ENCODE data around the gene VOPP1. TPM values are rescaled to one million over a fixed set of nuclear protein-coding genes. Genes with fewer than 3 reads are reported as not detected.
A peak's percentile ranks its signal among the peaks of the same experiment; 100 is the strongest.

Gene VOPP1
- total and polyA plus RNA-seq, 10 of the 15 experiments (the other 5 are each of a cell fraction or from before 2014, with no cell fraction given): 32.8 to 206 (median 129) TPM

DNA sequence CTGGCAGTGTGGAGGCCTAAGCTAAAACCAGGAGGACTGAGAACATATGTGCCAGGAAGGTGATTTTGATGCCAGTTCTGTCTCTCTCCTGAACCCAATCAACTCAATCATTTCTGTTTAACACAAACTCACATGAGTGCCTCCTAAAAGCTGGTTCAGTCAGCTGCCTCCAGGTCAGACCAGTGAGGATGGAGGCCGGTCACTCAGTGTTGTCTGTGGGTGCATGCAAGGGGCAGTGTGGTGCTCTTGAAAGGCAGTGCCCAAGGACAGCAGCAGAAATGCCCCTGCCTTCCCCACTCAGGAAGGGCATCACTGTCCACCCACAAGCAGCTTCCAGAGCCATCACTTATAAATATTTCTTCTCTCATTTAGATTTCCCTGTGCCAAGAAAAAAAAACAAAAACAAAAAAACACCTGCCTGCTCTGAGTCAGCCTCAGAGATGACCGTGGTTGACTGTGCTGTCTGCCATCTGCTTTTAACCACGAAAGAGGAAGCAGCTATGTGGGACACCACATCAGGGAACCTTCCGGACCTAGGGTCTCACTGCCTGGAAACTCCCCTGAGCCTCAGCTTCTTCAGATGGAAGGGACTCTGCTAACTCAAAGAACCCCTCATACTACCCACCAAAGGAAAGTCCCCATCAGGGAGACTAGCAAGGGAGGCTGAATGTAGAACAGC is 39.1 kb downstream of the VOPP1 start (continued):
- TF ChIP-seq, protein P1, sequence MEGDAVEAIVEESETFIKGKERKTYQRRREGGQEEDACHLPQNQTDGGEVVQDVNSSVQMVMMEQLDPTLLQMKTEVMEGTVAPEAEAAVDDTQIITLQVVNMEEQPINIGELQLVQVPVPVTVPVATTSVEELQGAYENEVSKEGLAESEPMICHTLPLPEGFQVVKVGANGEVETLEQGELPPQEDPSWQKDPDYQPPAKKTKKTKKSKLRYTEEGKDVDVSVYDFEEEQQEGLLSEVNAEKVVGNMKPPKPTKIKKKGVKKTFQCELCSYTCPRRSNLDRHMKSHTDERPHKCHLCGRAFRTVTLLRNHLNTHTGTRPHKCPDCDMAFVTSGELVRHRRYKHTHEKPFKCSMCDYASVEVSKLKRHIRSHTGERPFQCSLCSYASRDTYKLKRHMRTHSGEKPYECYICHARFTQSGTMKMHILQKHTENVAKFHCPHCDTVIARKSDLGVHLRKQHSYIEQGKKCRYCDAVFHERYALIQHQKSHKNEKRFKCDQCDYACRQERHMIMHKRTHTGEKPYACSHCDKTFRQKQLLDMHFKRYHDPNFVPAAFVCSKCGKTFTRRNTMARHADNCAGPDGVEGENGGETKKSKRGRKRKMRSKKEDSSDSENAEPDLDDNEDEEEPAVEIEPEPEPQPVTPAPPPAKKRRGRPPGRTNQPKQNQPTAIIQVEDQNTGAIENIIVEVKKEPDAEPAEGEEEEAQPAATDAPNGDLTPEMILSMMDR (IDR thresholded peaks at IDR 0.05 in 2 of 3, conservative IDR thresholded peaks at IDR 0.05 in 1 of 3; ENCODE audit: control insufficient read depth in 2 of 3, extremely low read depth in 1 of 3, insufficient read depth in 1 of 3, low read depth in 3 of 3, low read length in 3 of 3): no peak
- TF ChIP-seq NFYB (IDR thresholded peaks at IDR 0.05; ENCODE audit: insufficient read depth, low read depth, low read length) (no peak), RCOR1 (conservative IDR thresholded peaks at IDR 0.05; ENCODE audit: low read depth, low read length) (no peak), KLF5 (IDR thresholded peaks at IDR 0.05; ENCODE audit: partially characterized antibody) (peak; percentile 72), HDGF (IDR thresholded peaks at IDR 0.05) (no peak), MXI1 (IDR thresholded peaks at IDR 0.05; ENCODE audit: low read depth, low read length) (peak; percentile 86), RB1 (IDR thresholded peaks at IDR 0.05; ENCODE audit: borderline replicate concordance) (no peak), SPI1 (IDR thresholded peaks at IDR 0.05; ENCODE audit: borderline replicate concordance, insufficient read depth, low read depth, low read length) (peak; percentile 94), POLR2A (IDR thresholded peaks at IDR 0.05; ENCODE audit: low read depth, low read length) (peak; percentile 53), SUZ12 (IDR thresholded peaks at IDR 0.05; ENCODE audit: unreplicated experiment) (no peak), MEF2A (IDR thresholded peaks at IDR 0.05; ENCODE audit: insufficient read depth, low read depth, low read length) (peak; percentile 95), PAX5 (IDR thresholded peaks at IDR 0.05; ENCODE audit: borderline replicate concordance, low read depth, low read length) (peak; percentile 99), BHLHE40 (IDR thresholded peaks at IDR 0.05; ENCODE audit: borderline replicate concordance in 1 of 2, low read depth in 2 of 2, low read length in 1 of 2) (peak; percentile 86 to 87), RAD51 (IDR thresholded peaks at IDR 0.05) (no peak), HDAC6 (IDR thresholded peaks at IDR 0.05; ENCODE audit: unreplicated experiment) (no peak), BRCA1 (IDR thresholded peaks at IDR 0.05; ENCODE audit: low read depth, low read length) (no peak), SMARCA5 (IDR thresholded peaks at IDR 0.05) (peak; percentile 95), POLR2AphosphoS2 (IDR thresholded peaks at IDR 0.05; ENCODE audit: low read depth, low read length) (0 out of 2 replicates have a peak, but pooled peaks have one; percentile 45), MTA3 (IDR thresholded peaks at IDR 0.05; ENCODE audit: borderline replicate concordance, low read length) (no peak)
- TF ChIP-seq, protein P2, sequence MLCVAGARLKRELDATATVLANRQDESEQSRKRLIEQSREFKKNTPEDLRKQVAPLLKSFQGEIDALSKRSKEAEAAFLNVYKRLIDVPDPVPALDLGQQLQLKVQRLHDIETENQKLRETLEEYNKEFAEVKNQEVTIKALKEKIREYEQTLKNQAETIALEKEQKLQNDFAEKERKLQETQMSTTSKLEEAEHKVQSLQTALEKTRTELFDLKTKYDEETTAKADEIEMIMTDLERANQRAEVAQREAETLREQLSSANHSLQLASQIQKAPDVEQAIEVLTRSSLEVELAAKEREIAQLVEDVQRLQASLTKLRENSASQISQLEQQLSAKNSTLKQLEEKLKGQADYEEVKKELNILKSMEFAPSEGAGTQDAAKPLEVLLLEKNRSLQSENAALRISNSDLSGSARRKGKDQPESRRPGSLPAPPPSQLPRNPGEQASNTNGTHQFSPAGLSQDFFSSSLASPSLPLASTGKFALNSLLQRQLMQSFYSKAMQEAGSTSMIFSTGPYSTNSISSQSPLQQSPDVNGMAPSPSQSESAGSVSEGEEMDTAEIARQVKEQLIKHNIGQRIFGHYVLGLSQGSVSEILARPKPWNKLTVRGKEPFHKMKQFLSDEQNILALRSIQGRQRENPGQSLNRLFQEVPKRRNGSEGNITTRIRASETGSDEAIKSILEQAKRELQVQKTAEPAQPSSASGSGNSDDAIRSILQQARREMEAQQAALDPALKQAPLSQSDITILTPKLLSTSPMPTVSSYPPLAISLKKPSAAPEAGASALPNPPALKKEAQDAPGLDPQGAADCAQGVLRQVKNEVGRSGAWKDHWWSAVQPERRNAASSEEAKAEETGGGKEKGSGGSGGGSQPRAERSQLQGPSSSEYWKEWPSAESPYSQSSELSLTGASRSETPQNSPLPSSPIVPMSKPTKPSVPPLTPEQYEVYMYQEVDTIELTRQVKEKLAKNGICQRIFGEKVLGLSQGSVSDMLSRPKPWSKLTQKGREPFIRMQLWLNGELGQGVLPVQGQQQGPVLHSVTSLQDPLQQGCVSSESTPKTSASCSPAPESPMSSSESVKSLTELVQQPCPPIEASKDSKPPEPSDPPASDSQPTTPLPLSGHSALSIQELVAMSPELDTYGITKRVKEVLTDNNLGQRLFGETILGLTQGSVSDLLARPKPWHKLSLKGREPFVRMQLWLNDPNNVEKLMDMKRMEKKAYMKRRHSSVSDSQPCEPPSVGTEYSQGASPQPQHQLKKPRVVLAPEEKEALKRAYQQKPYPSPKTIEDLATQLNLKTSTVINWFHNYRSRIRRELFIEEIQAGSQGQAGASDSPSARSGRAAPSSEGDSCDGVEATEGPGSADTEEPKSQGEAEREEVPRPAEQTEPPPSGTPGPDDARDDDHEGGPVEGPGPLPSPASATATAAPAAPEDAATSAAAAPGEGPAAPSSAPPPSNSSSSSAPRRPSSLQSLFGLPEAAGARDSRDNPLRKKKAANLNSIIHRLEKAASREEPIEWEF (IDR thresholded peaks at IDR 0.05; ENCODE audit: insufficient replicate concordance, low read depth, low read length): peak; percentile 66
